ENCODE measurements around the gene IP6K2. TPM values are rescaled to one million over a fixed set of nuclear protein-coding genes. Genes with fewer than 3 reads are reported as not detected.

IP6K2 gene
- total RNA-seq, 1 experiment from 2014 or later = 56.3 TPM

DNA sequence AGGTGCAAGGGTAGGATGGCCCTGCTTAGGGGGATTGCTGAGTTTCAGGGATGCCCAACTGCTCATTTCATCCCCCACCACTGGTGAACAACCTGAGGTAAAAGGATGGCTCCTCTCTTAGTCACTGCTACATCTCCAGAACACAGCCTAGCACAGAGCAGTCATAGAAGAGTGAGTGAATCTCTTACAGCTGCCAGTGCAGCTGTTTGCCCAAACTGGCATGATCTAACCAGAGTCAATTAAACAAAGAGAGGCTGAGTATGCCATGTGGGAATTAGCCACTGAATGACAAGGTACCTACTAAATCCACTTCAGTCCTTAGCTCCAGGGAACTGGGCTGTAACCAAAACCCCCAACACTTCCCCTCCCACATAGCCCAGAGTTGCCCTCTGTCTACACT lies 24.5 kb downstream of the IP6K2 start:
- no peak for DNase-seq (ENCODE audit: extremely low read depth, low read depth)

DNA sequence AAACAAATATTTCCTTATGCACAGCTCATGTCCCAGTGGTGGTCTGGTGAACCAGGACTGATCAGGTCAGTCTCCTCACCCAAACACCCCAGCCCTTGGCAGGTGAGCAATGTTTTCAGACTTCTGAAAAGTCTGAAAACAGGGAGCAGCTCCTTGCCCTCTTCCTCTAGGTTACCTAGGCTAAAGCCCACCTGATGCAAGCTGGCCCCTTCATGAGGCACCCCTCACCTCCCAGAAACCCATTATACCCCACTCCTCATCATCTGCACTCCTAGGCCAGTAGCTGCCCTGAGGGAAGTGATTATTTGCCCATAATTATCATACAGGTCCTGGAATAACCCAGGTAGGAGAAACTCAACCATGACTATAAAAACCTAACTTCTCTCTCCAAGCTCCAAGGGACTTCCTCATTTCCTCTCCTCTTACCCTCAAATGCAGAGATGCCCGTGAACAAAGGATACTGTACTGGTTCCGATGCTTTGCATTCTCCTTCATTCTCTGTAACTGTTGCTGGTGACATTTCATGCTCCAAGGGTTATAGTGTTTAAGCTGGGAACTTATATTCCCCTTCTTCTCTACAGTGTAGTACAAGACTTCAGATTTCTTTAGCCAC lies 26.1 kb downstream of the IP6K2 start:
- no peak for DNase-seq (ENCODE audit: extremely low read depth, low read depth)

DNA sequence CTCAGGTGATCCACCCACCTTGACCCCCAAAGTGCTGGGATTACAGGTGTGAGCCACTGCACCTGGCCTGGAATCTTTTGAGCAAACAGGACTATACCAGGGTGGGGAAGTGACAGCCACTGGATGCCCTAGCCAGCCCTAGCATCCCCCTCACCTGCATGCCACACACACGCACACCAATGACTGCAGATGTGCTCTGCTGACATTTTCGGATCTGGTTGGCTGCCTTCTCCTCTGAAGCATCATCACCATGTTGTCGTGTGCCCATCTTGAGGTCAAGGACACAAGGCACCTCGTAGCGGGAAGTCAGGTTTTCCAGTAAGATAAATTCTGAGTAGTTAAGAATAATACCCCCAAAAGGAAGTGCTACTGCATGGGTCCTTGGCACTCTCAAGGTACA lies 27.6 kb downstream of the IP6K2 start:
- no peak for DNase-seq (ENCODE audit: extremely low read depth, low read depth)

DNA sequence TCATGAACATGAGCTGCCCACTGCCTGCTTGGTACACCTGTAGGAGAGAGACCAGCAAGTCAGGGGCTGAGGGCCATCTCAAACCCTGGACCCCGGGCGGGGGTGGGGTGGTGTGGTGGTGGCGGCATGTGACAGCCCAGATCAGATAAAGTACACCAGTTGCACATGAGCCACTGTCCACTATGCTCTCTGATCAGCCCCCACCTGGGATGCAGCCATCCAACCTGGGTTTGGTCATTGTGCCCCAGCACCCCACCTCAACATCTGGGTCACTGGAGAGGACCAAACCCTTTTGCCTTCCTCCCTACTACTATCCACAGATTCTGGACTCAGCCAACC lies 28.3 kb downstream of the IP6K2 start:
- no peak for DNase-seq (ENCODE audit: extremely low read depth, low read depth)

DNA sequence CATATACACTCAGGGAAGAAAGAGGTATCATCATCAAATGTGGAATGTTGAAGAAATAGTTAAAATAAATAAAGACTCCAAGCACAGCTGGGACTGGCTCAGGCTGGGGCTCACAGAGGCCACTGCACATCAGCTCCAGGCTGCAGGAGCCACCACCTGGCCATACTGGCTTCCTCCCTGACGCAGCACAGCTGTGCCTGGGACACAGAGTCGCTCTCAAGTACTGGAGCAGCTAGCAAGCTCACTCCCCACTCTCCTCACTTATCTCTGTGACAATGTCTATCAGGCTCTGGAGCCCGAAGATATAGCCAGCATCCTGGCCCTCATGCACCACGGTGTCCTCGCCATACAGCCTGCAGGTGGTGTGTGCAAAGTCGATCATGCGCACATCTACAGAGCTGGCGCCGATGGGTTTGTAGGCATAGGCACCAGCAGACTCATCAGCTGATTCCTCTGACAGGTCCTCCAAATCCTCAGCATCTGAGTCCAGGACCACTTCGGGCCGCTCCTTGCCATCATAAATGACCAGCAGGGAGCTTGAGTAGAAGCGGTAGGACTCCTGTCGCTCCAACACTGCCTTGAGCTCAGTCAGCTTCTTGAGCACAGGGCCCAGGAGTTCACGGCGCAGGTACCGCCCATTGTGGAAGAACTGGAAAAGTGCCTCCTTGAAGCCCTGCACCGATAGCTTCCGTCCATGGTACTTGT lies 28.8 kb downstream of the IP6K2 start:
- no peak for DNase-seq (ENCODE audit: extremely low read depth, low read depth)

DNA sequence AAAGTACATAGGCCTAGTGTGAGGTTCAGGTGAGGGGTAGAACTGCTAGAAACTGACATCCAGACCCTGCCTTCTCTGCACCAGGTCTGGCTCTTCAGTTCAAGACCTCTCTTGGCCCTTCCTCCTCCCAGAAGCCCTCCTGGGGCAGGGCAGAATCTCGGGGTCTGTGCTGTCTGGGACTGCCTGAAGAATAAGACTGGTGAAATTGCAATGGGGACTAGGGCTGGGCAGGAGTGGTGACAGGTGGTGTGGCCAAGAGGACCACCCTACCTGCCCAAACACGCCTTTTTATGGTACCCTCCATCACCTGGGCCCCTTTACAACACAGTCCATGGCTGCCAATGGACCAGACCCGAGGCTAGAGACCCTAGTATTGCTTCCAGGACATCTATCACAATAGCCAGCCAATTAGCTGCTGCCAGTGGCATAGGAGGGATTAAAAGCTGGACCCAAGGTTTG lies 29.8 kb downstream of the IP6K2 start:
- no peak for DNase-seq (ENCODE audit: extremely low read depth, low read depth)

DNA sequence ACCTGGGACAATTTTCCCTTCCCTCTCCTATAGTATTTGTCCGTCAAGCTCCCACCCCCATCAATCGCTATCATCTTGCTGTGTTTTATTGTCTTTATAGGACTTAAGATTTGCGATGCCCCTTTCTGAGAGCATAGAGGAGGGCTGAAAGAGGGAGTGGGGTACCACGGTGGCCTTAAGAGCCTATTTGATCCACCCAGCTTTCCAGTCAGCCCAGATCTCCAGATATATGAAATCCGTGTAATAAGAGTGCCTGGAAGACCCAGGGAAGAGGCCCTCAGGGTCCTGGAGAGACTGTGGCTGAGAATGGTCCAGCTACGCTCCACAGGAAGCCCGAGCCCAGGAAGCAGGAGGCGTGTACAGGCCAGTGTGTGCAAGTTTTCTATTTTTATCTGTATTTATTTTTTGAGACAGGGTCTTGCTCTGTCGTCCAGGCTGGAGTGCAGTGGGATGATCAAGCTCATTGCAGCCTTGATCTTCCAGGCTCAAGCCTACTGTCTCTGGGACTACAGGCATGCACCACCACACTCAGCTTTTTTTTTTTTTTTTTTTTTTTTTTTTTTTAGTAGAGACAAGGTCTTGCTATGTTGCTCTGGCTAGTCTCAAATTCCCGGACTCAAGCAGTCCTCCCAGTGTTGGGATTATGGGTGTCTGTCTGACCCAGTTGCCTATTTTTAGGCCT lies 30.3 kb downstream of the IP6K2 start:
- DNase-seq (ENCODE audit: extremely low read depth, low read depth) = no peak

DNA sequence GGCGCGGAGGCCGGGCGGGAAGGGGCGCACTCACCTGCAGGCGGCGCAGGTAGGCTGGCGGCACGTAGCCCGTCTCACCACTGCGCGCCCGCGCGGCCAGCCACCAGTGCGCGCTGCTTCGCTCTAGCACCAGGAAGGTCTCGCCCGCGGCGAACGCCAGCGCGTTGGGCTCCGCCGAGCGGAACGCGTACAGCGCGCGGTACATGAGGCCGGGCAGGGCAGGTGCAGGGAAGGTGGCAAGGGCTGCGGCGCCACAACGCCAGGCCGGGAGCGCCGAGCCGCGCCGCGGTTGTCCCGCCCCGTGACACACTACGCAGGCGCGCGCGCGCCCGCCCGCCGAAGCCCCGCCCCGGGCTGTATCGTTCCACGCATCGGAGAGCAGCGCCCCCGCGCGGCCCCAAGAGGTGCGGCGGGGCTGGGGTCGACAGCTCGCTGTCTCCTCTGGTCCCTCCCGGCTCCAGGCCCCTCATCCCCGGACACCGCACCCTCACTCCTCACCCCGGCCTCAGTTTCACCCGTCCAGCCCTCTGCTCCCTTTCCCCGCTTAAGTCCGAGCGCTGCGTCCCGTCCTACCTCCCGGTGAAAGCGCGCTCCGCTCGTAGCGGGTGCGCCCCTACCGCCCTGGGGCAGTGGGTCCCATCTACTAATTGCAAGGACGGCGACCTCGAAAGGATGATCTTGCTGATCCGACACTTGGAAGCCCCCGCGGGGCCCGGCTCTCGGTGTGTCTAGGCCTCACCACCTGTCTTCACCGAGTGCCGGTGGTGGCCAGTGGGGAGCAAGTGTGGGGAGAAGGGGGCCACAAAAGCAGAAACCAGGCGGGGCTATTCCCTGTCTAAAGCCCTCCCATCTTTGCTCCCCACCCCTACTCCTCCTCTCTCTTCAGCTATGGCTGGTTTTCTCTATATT lies 31.2 kb downstream of the IP6K2 start, which contains the start of gene NCKIPSD:
Gene NCKIPSD (minus strand): TSS at position 313 of the 909 bp plus-strand sequence. CDS start 108 bp downstream, at position 205.
- DNase-seq (ENCODE audit: extremely low read depth, low read depth) = peak; percentile 75

DNA sequence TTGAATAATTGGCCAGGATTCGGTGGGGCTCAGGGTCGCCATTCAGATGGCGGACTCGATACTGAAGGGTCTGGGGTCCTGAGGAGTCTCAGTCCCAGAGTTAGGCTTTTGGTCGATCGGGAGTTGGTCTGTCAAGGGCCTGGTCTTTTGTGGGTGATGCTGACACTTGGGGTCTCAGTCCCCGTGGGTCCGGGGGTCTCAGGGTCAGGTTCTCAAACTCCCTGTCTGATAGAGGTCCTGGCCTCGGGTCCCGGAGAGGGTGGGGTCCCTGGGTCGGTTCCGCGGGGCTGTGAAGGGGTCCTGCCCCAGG lies 31.8 kb downstream of the IP6K2 start:
- no peak for DNase-seq (ENCODE audit: extremely low read depth, low read depth)

DNA sequence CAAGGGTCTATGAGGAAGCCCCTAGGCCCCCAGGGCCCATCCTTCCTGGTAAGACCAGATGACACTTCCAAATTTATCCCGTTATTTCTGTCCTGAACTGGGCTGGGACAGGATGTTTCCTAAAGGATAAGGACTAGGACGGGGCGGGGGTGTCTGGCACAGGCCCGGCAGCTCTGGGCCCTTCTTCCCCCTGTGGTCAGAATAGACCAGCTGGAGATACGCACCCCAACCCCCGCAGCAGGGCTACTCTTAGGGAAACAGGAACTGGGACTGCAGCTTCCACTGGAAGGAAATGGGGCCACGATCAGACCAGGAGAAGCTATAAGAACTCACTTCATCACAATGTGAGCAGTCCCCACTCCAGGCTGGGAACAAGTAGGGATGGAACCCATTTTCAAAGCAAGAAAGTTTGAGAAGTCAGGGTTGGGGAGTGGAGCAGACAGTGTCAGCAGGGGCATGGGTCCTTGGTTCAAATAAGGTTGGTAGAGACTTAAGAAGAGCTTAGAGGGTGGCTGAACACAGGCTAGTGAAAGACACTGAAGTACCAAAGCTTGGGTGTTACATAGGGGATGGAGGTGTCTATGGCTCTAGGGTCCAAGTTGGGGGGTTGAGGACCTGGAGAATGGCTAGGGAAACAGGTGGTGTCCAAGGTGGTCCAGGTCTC lies 32.4 kb downstream of the IP6K2 start:
- no peak for DNase-seq (ENCODE audit: extremely low read depth, low read depth)

DNA sequence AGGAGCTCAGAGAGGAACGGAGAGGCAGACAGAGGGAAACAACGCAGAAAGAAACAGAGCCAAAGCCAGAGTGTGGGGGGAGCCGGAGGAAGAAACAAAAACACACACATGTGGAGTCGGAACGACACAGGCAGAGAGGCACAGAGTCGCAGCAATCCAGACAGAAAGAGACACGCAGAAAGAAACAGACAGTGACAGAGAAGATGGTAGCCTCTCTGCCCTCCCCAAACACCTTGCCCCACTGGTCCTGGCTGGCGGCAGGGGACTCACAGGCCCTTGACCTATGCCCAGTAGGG lies 33.0 kb downstream of the IP6K2 start:
- no peak for DNase-seq (ENCODE audit: extremely low read depth, low read depth)

DNA sequence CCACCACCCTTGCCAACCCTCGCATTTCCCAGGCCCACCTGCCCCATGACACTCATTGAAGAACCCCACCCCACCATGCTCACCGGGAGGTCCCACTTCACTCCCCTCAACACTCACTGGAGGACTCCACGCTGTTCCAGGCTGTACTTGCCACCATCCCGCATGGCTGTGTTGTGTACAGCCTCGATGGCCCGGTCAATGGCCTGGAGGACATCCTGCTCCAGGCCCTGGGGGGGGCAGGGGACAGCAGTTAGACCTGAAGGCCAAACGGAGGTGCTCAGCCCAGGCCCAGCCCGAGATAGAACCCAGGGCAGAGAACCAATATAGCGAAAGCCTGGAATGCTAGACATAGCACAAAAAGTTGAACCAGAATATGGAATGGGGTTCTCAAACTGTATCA lies 34.2 kb downstream of the IP6K2 start:
- no peak for DNase-seq (ENCODE audit: extremely low read depth, low read depth)

DNA sequence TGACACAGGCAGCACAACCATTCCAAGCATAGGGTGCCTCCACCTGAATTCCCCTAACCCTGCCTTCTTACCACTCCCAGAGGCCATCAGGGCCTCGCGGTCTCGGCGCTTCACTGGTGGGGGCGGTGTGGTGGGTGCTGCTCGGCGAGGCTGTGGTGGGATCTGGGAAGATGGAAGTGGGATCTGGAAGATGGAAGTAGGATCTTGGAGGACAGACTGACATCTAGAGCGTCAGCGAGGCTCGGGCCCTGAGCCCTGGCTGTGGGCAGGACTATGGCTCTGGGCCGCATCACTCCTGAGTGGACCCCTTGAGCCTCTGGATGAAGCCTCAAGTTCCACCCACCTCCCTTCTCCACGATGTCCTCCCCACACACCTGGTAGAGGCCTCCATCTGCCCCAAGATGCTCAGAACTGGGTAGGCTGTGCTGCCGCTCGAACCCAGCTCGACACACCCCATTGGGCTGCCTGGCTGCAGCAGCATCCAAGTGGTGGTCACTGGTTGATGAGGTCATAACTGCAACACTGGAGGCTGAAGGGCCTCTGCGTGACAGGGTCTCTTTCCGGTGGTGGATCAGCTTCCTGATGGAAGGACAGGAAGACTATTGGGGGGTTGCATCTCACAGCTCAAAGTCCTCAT lies 34.9 kb downstream of the IP6K2 start:
- DNase-seq (ENCODE audit: extremely low read depth, low read depth) = no peak

DNA sequence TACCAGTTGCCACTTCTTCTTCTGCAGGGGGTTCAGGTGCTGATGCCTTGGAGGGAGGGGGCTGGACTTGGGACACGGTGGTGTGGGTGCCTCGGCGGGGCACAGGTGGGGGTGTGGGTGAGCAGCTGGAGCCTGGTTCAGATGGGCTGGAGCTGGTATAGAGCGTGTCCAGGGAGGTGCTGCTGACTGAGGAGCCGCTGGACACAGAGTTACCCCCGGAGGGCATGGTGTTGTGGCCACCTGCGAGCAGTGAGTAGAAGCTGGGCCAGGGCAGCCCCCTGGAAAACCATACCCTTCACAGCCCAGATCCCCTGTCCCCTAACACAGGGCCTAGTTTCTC lies 35.5 kb downstream of the IP6K2 start:
- no peak for DNase-seq (ENCODE audit: extremely low read depth, low read depth)

DNA sequence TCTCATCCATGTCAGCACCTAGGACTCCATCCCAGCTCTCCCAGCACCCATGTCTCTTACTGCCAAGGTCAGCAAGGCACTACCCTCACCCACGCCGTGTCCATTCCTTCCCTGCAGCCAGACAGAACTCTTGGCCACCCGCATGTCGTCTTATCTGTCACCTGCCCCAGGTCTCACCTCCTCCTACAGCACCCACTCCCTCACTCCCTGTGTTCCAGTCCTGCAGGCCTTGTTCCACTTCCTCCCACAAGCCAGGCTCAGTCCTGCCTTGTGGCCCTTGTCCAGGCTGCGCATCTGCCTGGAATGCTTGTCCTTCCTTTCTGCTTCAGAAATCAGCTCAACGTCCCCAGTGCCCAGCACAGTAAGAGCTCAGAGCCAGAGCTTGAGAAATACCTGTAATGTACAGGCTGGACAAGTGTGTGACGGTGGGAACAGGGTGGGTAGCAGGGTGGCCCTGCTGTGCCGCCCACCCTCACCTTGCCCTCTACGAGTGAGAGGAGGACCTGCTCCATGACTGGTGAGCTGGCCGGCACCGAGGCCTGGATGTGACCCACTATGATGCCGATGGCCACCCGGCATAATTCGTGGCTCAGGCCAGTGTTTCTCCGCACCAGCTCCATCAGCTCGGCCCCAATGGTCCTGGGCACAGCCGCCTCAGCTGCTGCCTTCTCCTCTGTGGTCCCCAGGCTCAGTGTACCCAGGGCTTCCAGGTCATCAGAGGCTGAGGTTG lies 36.0 kb downstream of the IP6K2 start:
- DNase-seq (ENCODE audit: extremely low read depth, low read depth) = no peak

DNA sequence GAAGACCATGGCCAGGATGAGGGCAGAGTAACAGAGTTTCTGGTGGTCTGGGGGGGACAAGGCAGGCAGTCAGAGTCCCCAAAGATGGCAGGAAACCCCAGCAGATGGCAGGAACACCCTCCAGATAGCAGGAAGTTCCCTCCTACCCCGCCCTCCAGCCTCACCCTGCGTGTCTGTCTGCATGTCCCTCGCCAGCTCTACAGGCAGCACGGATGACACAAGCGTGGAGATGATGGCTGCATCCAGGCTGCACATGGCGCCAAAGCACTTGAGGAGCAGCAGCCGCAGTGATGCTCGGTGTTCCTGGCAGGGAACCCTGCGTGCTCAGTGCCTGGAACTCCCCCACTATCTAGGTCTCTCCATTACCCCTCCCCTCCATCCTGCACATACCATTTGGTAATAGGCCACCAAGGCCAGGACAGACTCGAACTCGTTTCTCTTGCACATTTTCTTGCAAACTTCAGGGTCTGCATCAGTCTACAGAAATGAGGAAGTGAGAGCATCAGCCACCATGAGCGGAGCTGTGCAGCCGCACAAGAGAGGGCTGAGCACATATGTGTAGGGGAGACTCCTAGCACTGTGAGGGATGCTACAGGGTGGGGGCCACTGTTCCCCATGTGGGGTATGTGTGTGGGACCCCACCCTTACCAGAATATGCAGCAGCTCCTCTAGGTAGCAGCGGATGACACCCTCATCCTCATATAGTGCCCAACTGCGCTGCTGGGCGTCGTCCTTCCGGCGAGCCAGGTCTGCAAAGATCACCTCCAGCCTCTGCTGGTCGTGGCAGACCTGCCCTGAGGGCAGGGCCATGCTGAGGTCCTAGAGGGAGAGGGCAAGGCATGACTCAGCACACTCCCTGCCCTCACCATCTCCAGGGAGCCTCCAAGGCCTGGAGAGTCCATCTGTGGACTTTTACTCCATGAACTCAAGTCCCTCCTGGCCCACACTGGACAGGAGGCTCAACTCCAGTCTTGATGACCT lies 37.3 kb downstream of the IP6K2 start:
- DNase-seq (ENCODE audit: extremely low read depth, low read depth) = no peak

DNA sequence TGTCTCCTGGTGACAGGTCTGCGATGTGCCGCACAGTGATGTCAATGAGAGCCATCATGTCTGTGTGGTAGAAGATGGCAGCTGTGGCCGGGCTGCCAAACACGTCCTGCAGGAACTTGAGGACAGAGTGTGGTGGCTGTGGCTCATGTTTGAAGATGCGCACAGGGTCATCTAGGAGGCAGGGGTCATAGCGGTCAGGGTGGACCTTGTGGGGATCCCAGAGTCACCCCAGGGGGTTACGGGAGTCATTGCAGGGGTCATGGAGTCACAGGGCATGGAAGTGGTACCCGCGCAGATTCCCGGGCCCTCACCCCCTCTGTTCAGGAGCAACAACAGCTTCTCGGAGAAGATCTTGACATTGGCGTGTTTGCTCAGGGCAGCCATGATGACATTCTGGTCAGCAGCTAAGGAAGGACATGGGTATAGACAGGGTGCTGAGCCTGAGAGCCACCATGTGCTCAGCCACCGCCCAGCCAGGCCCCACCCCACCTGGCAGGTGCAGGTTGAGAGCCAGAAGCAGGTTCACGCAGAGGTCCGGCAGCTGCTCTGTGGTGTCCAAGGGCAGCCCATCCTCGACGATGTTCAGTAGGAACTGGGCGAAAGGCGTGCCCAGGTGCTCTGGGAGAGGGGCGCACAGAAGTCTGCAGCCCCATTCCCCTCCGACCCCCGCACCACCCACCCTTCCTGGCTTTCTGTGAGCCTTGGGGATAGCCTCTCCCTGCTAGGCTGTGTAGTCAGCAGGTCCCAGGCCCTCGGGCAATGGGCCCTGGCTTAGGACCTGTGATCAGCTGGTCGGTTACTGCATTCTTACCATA lies 38.2 kb downstream of the IP6K2 start:
- no peak for DNase-seq (ENCODE audit: extremely low read depth, low read depth)

DNA sequence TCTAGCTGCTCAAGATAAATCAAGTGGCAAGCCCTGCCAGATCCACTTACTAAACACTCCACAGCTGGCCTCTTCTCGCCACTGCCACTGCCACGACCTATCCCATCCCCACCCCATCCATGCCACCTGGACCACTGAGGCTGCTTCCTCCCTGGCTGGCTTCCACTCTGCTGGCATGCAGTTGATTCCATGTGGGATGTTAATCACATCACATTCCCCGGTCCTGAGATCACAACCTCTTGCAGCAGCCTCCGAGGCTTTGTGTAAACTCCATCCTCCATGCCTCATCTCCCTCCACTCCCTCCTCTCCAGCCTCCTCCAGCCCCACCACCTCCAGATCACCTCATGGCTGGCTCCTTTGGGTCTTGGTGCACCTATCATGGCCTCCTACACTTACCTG lies 39.0 kb downstream of the IP6K2 start:
- no peak for DNase-seq (ENCODE audit: extremely low read depth, low read depth)
